Measurements from ENCODE around the gene TRA2B. TPM values are rescaled to one million over a fixed set of nuclear protein-coding genes. Genes with fewer than 3 reads are reported as not detected.

The TRA2B gene
- total RNA-seq, 4 donors from 2014 or later = 134 to 216 (median 201) TPM

DNA sequence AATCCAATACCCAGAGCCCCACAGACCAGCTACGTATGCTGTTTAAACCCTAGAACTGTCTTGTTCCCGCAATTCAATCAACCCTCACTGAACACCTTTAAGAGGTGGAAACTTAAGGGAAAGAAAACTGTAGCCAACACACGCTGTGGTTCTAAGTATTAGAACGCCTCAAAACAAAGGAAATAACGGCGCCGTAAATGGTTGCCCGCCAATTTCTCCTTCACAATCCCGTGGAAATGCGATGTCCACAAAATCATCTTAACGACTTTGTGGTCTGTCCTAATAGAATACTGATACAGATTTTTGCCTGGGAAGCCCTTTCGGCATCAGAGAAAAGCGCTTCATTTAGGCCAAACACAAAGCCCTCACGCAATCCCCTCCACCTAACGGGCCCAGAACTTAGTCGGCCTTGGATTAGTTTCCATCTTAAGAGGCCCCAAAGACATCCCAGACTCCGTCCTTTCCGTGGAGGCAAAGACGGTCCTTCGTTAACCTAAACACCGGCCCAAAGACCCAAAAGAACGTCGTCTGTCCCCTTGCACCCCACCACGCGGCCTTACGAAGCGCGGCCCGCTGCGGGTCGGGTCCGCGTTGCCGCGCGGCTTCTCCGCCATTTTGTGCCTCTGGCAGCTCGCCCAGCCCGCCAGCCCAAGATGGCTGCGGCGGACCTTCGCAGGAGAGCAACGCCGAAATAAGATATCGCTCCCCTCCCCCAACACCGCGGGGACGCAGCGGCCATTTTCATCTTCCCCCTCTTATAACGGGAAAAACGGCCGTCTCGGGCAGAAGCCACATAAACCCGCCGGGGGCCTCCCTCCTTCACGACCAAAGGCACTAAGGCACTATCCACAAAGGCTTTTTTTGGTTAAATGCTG, 763 bp downstream of the TRA2B start:
- Histone ChIP-seq H3K4me3 (peak overlapping the region; percentile 85 to 99 (median 94)), H3K27ac (peak overlapping the region; percentile 99 to 100 (median 100)), H3K36me3 (no peaks in the 10 kb centered on the region), H3K4me1 (peaks cover 0 to 35% (median 31%) of the 10 kb centered on the region in 4 donors), H3K27me3 (no peaks in the 10 kb centered on the region), H3K9me3 (no peaks in the 10 kb centered on the region)
- WGBS, 2 donors = 0% methylated on average over 52 to 56 of the region's 56 CpGs
- TF ChIP-seq EP300 (IDR thresholded peaks at IDR 0.05) (no peak), POLR2A (IDR thresholded peaks at IDR 0.05) (peak; percentile 39 to 90)
- TF ChIP-seq, protein P1, sequence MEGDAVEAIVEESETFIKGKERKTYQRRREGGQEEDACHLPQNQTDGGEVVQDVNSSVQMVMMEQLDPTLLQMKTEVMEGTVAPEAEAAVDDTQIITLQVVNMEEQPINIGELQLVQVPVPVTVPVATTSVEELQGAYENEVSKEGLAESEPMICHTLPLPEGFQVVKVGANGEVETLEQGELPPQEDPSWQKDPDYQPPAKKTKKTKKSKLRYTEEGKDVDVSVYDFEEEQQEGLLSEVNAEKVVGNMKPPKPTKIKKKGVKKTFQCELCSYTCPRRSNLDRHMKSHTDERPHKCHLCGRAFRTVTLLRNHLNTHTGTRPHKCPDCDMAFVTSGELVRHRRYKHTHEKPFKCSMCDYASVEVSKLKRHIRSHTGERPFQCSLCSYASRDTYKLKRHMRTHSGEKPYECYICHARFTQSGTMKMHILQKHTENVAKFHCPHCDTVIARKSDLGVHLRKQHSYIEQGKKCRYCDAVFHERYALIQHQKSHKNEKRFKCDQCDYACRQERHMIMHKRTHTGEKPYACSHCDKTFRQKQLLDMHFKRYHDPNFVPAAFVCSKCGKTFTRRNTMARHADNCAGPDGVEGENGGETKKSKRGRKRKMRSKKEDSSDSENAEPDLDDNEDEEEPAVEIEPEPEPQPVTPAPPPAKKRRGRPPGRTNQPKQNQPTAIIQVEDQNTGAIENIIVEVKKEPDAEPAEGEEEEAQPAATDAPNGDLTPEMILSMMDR (IDR thresholded peaks at IDR 0.05) = peak in 2 of 5 experiments; percentile 12
- peak; percentile 79 to 90 for DNase-seq (ENCODE audit: low spot score in 2 of 2)

DNA sequence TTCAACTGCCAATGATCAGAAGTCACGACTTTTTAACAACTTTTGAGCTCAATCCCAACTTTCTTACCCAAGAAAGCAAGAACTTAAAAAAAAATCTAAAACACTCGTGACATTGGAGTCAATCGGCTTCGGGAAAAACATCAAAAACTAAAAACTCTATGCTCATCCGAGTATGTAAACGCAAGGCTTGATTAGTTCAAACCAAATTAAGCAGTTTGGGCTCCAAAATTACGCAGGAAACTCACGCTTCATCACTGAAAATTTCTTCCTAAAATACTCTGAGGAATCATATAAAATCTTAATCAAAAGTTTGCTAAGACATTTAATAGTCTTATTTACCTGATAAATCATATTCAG, 1.6 kb downstream of the TRA2B start:
- H3K27ac ChIP-seq = peak overlapping the region; percentile 99 to 100 (median 100)
- no peaks in the 10 kb centered on the region for H3K9me3 ChIP-seq
- peak overlapping the region; percentile 85 to 99 (median 94) for H3K4me3 ChIP-seq
- WGBS, 2 donors = 0 to 1% methylated on average over 8 of the region's 8 CpGs
- H3K36me3 ChIP-seq = no peaks in the 10 kb centered on the region
- H3K27me3 ChIP-seq = no peaks in the 10 kb centered on the region
- TF ChIP-seq, protein P1 (IDR thresholded peaks at IDR 0.05) = no peak
- TF ChIP-seq POLR2A (IDR thresholded peaks at IDR 0.05) = no peak
- no peak for TF ChIP-seq EP300 (IDR thresholded peaks at IDR 0.05)
- H3K4me1 ChIP-seq = peaks cover 0 to 43% (median 35%) of the 10 kb centered on the region in 4 donors
- no peak for DNase-seq (ENCODE audit: low spot score in 2 of 2)

DNA sequence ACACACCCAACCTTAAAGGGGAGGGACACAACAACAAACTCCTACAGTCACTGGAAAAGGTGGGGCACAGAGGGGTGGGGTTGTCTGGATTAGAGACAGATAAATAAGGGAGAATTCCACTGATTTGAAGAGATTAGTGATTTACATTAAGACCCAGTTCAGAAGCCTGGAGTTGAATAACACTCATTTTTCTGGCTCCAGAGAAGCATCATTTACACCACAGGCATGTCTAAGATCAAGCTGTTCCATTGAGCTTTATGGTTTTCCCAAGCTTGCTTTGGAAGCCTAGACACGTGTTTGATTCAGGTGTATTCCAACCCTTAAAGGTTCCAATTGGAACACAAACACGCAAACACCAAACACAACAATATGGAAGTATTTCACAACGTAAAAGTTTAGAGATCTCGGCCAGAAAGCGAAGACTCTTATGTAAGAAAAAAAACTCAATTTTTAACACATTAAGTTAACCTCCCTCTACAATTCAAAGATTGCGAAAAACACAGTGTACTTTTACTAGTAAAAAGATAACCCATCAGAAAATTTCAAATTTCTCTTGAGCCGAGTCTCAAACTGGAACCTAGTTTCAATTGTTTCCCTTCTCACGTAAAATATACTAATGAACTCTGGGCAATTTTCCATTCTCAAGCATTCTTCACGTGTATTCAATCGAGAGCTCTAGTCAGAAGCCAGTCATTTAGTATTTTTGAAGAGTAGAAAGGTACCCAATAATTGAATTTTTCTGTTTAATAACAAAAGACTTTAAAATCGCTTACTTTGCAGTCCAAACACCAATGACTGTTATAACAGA, 2.1 kb downstream of the TRA2B start:
- no peaks in the 10 kb centered on the region for H3K36me3 ChIP-seq
- no peak for DNase-seq (ENCODE audit: low spot score in 2 of 2)
- WGBS, 2 donors = 3% methylated on average over 11 of the region's 11 CpGs
- peaks cover 0 to 49% (median 41%) of the 10 kb centered on the region in 4 donors for H3K4me1 ChIP-seq
- peak overlapping the region; percentile 99 to 100 (median 100) for H3K27ac ChIP-seq
- H3K9me3 ChIP-seq = no peaks in the 10 kb centered on the region
- H3K4me3 ChIP-seq = peak overlapping the region; percentile 85 to 99 (median 94)
- TF ChIP-seq, protein P1 (IDR thresholded peaks at IDR 0.05) = no peak
- no peak for TF ChIP-seq POLR2A (IDR thresholded peaks at IDR 0.05)
- TF ChIP-seq EP300 (IDR thresholded peaks at IDR 0.05) = no peak
- H3K27me3 ChIP-seq = no peaks in the 10 kb centered on the region

DNA sequence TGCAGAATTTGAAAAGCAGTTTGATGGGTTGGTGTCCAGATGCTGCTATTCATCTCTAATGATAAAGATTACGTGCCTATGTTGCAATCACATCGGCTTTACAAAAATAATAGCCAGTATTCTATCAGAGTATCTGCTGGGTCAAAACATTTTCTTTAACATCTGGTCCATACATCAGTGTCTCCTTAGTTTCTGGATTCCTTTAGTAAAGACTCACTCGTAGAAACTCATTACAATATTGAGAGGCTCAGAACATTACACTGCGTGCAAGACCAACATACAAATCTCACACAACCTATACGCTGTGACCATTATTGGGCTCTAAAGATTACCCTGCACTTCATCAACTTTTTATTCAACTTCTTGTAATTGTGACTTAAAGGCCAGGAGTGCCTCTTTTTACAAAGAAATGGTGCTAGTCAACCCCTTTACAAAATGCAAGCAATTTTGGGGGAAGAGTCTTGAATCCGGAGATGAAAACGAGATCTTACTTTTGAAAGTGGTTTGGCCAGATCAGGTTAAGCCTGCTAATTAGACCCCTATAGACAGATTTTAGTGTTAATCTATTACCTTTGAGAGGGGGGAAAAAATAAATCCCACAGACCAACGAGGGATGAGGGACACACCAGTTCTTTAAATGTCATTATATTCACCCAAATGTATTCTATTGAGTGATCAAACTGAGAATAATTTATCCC, 2.9 kb downstream of the TRA2B start:
- Histone ChIP-seq H3K27ac (peak overlapping the region; percentile 99 to 100 (median 100)), H3K36me3 (no peaks in the 10 kb centered on the region), H3K4me3 (peak overlapping the region; percentile 85 to 99 (median 94)), H3K4me1 (peaks cover 4 to 57% (median 48%) of the 10 kb centered on the region in 4 donors), H3K27me3 (no peaks in the 10 kb centered on the region), H3K9me3 (no peaks in the 10 kb centered on the region)
- DNase-seq (ENCODE audit: low spot score in 2 of 2) = no peak
- TF ChIP-seq, protein P1 (IDR thresholded peaks at IDR 0.05) = no peak
- TF ChIP-seq POLR2A (IDR thresholded peaks at IDR 0.05) (no peak), EP300 (IDR thresholded peaks at IDR 0.05) (no peak)
- WGBS, 2 donors = 2 to 7% methylated on average over 8 of the region's 8 CpGs
